ENCODE measurements around the gene EMC10.

DNA sequence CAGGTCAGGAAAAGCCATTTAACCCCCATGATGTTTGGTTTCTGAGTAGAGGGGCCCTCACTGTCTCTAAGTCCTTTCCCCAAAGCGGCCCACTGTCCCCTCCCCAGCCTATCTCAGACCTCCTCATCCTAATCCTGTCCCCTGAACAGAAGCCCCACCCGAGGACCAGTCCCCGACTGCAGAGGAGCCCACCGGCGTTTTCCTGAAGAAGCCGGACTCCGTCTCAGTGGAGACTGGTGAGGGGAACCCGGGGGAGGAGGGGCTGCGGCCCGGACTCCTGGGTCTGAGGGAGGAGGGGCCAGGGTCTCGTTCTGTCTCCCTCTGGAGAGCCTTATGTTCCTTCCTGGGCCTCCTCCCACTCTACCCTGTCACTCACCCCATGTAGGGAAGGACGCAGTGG, 40.7 kb upstream of the EMC10 start:
- TF ChIP-seq CTCF (IDR thresholded peaks at IDR 0.05), result no peak
- no peak for TF ChIP-seq POLR2A (IDR thresholded peaks at IDR 0.05)

Data from suprapubic skin (tissue), 3 donors.